Subcutaneous adipose tissue (tissue), 4 donors: ENCODE data around the gene RGL1. TPM values are rescaled to one million over a fixed set of nuclear protein-coding genes. Genes with fewer than 3 reads are reported as not detected.

Experiments
- total RNA-seq, 4 donors: library from RNA; depleted of rRNA; stranded (reverse); fragments of >200 nt; gene quantifications; one replicate each; pipeline ENCODE4 v1.1.0, GENCODE V29; 2016
- TF ChIP-seq, protein P1 (sequence below): fragments of 450-650 bp; IDR thresholded peaks from one replicate; pipeline ENCODE4 v1.5.1; 2016; ENCODE audit warnings: low read depth, mild to moderate bottlenecking, control low read depth, antibody characterized with exemption, moderate library complexity

RGL1 gene
- total RNA-seq = 10 to 100 TPM; 41.8 to 81.8 (median 59.0) TPM

DNA sequence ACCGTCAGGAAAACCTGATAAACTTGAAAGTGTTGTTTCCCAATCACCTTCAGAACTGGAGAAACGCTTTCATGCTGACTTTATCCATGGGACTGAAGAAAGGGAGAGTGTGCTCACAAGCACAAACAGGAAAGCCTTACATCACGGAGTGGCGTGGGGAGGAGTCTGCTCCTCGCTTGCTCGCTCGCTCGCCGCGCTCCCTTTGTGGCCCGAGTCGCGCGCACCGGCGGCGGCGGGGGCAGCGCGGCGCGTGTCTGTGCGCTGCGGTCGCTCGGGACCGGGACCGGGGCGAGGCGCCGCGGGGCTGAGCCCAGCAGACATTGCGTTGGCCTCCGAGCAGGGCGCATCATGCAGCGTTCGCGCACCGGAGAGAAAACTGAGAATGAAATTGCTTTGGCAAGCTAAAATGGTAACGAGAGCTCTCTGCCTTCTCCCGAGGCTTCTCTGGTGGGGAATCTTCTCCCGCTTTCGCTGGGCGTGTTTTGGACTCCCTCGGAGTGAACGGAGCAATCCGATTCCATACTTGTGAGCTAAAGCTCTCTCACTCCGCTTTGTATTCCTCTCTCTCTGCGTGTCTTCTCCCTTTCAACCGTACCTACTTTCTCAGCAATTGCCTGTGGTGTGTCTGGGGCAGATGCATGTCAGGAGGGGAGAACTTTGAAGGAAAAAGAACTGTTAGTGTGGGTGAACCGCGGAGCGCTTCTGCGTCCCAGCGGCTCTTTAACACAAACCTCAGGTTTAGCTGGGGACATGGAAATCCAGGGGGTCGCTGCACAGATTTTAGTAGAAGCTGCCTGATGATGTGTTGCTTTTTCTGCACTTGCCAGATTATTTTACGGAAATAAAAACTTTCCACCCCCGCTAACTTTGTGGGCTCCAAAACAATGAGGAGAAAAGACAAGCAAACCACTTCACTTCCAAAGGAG is at the start of gene RGL1:
RGL1 (plus strand) TSS at position 205 of the 926 bp plus-strand sequence; CDS start at position 383, 178 bp downstream.
- TF ChIP-seq, protein P1, sequence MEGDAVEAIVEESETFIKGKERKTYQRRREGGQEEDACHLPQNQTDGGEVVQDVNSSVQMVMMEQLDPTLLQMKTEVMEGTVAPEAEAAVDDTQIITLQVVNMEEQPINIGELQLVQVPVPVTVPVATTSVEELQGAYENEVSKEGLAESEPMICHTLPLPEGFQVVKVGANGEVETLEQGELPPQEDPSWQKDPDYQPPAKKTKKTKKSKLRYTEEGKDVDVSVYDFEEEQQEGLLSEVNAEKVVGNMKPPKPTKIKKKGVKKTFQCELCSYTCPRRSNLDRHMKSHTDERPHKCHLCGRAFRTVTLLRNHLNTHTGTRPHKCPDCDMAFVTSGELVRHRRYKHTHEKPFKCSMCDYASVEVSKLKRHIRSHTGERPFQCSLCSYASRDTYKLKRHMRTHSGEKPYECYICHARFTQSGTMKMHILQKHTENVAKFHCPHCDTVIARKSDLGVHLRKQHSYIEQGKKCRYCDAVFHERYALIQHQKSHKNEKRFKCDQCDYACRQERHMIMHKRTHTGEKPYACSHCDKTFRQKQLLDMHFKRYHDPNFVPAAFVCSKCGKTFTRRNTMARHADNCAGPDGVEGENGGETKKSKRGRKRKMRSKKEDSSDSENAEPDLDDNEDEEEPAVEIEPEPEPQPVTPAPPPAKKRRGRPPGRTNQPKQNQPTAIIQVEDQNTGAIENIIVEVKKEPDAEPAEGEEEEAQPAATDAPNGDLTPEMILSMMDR = no peak

DNA sequence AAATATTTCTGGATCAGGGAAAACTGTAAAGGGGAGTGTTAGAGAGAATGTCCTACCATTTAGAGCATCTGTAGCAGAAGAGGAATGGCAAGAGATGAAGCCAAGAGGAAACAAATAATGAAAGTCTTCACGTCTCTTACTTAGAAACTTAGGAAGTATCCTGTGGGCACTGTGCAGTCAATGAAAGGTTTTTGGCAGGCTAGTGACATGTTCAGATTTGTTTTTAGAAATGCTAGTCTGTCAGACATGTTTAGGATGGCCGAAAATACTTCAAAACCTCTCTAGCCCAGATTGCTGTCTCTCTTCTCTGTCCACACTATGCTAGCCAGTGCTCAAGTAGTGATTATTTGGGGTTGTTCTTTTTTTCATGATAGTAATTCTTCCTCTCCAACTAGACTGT is 48.6 kb upstream of the RGL1 start:
- TF ChIP-seq, protein P1 = no peak

DNA sequence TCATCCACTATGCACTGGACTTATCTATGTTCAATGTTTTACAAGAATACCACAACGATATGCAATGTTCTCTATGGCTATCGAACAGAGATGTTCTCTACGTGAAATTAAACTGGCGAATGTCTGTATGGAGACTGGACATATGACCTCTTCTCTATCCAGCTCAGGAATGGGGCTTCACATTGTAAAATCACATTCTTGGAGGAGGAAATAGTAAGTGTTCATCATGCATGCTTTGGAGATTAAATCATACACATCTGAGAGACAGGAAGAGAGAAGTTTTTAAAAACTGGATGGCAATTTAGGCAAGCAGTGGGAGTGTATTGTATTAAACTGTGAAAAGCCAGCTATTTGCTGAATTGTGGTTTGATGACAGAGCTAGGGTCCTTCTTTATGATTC is 47.9 kb upstream of the RGL1 start:
- TF ChIP-seq, protein P1 = no peak

DNA sequence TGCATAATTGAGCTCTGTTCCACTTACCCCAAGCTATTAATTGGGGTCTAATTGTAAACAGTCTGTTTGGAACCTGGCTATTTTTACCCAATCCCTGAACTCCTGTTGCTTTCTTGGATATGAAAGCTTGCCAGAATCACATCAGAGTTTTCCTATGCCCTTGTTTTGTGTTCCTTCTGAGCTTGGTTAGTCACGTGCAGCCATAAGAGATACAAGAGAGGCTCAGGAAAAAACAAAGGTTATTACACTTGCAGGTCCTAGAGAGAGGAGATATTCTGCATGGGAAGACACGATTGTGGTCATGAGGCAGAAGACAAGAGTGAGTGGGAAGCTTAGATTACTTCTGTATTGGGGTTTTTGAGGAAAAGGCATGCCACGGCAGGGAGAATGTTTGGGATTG is 46.0 kb upstream of the RGL1 start:
- TF ChIP-seq, protein P1 = no peak

DNA sequence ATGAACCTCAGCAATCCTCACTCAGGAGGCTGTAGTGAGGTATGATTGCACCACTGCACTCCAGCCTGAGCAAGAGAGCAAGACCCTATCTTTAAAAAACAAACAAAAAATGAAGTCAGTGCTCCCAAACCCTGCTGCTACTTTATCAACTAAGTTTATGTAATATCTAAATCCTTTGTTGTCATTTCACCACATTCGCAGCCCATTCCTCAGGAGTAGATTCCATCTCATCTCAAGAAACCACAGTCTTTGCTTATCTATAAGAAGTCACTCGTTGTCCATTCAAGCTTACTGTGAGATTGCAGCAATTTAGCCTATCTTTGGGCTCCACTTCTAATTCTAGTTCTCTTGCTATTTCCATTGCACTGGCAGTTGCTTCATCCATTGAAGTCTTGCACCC is 44.3 kb upstream of the RGL1 start:
- TF ChIP-seq, protein P1 = no peak

DNA sequence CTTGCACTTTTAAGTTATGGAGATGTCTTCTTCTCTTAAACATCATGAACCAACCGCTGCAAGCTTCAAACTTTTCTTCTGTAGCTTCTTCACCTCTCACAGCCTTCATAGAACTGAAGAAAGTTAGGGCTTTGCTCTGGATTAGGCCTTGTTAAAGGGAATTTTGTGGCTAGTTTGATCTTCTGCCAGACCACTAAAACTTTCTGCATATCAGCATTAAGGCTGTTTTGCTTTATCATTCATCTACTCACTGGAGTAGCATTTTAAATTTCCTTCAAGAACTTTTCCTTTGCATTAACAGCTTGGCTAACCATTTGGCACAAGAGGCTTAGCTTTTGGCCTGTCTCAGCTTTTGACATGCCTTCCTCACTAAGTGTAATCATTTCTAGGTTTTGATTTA is 43.0 kb upstream of the RGL1 start:
- TF ChIP-seq, protein P1 = no peak

DNA sequence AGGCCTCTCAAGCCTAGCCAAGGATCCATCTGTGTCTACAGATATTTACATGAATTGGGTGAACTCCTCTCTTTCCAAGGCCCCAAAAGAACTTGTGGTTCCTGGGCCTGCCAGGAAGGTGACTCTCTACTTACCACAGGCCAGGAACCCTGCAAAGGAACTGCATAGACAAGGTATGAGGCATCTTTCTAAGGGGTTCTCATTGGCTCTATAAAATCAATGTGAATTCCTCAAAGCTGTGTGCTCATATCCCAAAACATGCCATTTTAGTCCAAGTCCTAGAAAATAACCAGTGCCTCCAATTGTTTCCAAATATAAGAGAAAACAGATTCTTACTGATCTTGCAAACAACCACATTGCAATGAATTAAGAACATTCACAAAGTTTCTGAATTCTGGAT is 39.9 kb upstream of the RGL1 start:
- TF ChIP-seq, protein P1 = no peak
